NCI-H1048 (cell line): ENCODE data around the gene SLC12A6.
"Not testable (repeated sequence)": the region's sequence is repeated elsewhere in the genome, so short reads cannot be mapped to it uniquely, and the experiment has no call there.

Source experiments
- DNase-seq: peaks from one replicate; lab custom pipeline; 2025; lab: John Stamatoyannopoulos, UW

Gene SLC12A6

DNA sequence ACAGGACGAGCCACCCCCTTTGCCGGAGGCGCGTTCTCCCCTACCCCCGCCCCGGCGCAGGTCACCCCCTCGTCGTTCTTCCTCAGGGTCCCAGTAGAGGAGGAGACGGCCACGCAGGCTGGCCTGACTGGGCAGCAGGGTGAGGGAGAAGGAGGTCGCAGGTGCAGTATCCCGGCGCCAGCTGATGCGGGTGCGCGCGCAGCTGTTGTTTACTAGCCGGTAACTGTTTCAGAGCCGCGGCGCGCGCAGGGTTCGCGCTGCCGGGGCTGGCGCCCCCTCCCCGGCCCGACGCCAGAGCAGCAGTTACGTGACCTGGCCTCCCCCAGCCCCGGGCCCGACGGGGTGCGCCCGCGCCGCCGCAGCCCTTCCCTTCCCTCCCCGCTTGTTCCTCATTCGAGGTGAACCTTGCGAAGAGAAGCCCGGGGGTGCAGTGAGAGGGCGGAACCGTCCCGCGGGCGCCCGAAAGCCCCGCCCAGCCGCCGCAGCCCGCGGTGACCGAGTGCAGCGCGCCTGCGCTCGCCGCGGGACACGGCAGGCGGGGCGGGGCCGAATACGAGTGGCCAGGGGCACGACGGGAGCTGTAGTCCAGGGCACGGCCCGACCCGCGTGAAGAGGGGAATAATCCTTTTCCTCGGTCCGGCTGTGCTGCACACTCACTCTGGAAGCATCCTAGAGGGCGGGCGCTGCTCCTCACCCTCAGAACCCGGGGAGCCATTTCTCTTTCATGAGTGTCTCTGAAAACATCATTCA, at the start of gene SLC12A6:
Gene SLC12A6, minus strand, starts transcription at position 225 of the 750 bp plus-strand sequence. CDS start 1,101 bp downstream, outside the sequence.
- peak; percentile 67 for DNase-seq

DNA sequence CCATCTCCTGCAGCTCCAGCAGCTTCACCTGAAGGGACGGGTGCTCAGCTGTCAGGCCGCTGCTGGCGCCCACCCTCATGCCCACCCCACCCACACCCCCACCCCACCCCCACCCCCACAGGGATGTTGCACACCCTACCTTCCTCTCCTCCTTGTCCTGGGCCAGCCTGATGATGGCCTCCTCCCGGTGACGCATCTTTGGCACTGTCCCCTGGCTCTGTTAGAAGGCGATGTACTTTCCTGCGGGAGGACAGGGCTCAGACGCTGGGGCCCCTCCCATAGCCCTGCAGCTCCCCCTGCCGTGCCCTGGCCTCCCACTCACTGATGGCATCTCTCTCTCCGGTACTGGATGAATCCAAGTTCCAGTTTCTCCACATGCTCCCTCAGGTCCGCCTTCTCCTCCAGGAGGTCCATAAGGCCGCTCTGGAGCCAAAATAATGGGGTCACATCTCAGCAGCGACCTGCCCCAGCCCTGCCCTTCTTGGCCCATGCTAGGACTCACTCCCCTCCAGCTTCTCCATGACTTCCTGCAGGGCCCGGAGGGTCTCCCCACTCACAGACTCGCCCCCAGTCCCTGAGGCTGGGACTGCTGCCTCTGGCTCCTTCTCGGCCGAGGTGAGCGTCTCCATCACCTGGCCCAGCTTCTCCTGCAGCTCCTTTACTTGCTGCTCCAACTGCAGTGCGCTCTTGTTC, 44.4 kb upstream of the SLC12A6 start:
- DNase-seq, result not testable (repeated sequence)

DNA sequence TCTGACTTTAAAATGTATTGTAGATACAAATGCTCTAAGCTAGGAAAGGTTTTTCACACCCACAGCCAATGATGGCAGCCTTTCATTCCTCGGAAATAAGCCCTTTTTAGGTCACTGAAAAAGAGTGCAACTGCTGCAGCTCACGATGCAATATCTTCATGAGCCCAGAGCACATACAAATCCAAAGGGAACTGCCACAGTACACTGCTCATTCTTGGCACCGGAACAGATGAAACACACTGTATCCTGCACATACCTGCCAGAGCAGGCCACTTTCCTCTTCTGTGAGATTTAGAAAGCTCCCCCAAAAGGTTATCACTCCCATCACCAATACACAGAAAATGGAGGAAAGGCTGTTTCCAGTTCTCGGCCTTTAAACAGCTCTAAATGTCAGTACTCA, 42.9 kb upstream of the SLC12A6 start:
- DNase-seq, result not testable (repeated sequence)

DNA sequence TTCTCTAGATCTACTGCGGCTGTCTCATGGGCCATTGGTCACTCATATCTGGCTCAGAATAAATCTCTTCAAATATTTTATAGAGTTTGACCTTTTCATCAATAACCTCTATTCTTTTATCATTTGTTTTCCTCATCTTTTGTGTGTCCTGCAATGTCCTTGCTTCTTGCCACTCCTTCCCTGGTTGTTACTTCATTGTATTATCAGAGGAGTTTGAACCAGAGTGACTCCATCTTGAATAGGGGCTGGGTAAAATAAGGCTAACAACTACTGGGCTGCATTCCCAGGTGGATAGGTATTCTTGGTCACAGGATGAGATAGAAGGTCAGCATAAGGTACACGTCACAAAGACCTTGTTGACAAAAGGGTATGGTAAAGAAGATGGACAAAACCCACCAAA, 39.3 kb upstream of the SLC12A6 start:
- no peak for DNase-seq

DNA sequence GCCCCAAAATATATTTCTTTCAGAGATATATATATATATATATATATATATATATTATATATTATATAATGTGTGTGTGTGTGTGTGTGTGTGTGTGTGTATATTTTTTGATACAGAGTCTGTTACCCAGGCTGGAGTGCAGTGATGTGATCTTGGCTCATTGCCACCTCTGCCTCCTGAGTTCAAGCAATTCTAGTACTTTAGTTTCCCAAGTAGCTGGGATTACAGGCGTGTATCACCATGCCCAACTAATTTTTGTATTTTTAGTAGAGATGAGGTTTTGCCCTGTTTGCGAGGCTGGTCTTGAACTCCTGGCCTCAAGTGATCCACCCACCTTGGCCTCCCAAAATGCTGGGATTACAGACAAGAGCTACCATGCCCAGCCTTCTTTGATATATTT, 38.0 kb upstream of the SLC12A6 start:
- not testable (repeated sequence) for DNase-seq

DNA sequence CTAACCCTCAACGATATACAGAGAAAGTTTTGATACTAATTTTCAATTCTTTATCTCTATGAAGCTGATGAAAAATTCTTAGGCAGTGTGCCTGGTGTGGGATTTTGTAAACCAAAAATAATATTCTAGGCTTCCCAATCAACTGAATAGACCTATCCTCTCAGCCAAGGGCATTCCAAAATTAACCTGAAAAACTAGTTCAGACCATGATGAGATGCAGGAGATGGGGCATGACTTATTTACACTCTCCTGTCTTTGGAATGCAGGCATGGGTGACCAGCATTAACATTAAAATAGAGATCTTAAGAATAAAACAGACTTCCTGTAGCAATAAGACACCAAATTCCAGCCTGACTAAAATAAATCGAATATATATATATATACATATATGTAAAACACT, 37.2 kb upstream of the SLC12A6 start:
- DNase-seq, result no peak

DNA sequence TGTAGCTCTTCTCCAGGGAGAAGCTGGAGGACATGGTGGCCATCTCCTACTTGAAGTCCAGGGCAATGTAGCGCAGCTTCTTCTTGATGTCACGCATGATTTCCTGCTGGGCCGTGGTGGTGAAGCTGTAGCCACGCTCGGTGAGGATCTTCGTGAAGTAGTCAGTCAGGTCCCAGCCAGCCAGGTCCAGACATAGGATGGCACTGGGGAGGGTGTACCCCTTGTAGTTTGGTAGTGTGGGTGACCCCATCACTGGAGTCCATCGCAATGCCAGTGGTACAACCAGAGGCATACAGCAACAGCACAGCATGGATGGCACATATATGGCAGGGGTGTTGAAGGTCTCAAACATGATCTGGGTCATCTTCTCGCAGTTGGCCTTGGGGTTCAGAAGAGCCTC, 36.4 kb upstream of the SLC12A6 start:
- DNase-seq, result no peak

DNA sequence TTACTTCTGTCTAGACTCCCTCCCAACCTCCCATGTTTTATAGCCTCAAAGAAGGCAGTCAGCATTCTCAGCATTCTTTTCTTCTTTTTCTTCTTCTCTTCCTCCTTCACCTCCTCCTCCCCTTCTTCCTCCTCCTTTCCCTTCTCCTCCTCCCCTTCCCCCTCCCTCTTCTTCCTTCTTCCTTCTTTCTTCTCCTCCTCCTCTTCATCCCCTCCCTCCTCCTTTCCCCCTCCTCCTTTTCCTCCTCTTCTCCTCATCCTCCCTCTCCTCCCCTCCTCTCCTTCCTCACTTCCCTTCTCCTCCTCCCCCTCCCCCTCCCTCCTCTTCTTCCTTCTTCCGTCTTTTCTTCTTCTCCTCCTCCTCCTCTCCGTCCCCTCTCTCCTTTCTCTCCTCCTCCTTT, 33.1 kb upstream of the SLC12A6 start:
- no peak for DNase-seq

DNA sequence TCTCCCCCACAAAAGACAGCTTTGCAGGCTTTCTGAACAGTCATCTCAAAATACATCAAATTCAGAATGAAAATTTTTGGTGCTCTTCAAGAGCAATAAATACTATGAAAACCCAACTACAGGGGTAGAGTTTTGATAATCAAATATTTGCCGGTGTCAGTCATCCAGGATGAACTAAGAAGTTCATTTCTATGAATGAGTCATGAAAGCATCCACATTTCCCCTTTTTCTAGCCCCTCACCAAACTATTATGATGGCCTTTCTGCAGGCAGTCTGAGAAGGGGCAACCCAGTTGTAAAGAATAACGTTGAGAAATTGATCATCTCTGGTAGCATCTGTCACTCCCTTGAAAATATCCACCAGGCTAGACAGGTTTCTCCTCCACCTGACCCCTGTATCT, 32.5 kb upstream of the SLC12A6 start:
- no peak for DNase-seq

DNA sequence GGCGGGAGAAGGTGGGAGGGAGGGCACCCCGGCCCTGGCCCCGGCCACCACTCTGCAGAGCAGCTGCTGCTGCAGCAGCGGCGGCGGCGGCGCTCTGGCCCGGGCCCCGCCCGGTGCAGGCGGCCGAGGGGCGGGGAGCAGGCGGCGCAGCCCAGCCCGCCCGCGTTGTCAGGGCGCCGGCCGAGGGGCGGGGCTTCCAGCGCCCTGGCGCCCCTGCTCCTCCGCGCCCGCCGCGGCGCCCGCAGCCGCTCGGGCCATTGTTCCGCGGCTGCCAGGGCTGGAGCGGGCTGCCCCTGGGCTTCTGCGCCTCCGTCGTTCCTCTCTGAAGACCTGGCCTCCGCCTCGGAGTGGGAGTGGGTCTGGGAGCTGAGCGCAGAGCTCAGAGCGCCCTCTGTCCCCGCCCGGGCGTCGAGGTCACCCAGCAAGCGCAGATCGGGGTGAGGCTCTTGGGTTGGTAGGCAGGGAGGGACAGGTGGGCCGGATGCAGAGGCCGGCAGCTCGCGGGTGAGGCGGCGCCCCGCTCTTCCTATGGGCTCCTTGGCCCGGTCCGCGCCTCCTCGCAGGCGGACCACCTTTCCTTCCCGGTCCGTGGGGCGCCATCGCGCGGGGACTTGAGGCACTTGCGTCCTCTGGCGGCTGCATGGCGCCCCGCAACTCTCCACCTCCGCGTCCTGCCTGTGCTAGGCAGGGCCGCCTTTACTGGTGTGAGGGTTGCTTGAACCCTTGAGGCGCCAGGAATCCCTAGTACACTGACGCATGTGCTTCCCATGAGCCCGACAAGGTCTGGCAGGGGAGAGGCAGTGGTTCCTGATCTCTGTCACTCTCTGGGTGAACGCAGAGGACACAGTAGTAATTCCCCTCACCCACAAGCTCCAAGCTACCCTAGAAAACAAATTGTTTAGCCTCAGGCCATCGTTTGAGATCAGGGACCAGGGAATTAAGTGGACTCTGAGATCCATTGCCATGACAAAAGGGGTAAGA, 29.8 kb upstream of the SLC12A6 start, which contains the start of gene LPCAT4:
Gene LPCAT4, minus strand, starts transcription at position 96 of the 981 bp plus-strand sequence. CDS start 96 bp downstream, outside the sequence.
- peak; percentile 57 for DNase-seq

DNA sequence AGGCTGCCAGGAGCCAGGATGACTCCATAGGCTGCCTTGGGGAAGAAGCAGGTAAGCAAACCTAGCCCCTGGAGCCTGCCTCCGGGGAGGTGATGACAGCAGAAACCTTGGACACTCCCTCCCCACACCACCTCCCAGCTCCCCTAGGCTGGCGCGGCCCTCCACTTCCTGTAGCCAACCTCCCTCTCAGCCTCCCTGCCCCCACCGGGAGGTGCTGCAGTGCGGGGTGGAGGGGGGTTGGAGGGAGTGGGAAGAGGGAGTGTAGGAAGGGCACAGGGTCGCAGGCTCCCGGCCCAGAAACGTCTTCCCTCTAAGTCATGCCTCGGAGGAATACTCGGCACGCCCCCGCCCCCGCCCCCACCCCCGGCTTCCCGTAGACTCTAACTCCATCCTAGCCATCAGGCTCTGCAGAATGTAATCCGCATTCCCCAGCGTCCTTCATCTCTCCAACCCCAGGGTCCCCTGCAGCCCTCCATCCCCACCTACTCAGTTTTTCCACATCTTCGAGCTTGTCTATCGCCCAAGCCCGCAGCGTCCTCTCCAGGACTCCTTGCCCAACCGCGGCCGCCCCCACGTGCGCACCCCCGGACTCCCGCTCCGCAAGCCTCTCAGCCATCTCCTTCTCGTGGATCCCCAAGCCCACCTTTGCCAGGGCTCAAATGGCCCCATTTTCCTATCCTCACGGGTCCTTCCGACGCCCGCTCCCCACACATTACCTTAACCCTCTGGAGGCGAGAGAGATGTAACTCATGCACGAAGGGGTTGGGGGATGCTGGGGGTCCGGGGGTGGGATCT, 28.9 kb upstream of the SLC12A6 start:
- no peak for DNase-seq

DNA sequence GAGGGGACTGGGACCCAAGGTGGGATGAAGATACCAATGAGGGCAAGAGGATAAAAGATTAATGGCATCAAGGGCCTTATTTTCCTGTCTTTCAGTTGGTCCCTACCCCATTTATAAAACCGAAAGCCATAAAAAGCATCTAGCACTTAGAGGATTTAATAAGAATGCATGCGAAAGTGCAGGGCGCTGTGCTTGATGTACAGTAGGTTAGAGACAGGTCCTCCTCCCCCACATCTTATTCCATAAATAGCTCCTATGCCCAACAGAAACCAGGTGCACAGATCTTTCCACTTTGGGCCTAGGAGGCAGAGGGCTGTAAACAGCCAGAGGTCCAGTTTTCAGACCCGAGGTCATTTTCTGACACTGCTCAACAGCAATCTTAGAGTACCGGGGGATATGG, 28.3 kb upstream of the SLC12A6 start:
- no peak for DNase-seq

DNA sequence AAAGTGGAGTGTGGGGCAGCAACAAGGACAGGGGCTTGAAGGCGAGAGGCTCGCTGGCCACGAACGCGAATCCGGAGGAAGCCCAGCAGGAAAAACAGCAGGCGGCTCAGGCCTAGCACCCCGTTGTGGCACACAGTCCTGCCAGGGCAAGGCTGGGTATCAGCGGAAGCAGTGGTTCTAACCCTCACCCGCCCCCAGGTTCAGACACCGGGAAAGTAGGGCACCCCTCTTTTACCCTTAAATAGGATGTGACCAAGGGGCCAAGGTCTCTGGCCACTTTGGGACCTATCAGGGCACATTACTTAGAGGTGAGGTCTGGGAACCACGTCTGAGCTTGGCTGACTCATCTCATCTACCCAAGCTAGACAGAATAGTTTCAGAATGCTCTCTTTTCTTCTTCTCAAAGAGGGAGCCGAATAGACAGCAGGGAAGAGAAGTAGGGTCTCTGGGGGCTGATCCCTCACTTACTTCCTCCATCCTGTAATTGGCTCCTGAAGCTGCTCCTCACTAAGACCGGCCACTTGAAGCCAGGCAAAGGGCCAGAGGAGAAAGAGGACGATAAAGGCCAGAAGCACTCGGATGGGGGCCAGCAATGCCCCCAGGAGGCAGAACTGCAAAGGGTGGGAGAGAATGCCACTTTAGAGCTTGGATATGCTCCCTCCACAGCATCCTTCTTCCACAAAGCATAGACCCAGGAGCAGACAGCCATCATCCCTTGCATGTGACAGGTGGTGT, 27.7 kb upstream of the SLC12A6 start:
- DNase-seq, result no peak

DNA sequence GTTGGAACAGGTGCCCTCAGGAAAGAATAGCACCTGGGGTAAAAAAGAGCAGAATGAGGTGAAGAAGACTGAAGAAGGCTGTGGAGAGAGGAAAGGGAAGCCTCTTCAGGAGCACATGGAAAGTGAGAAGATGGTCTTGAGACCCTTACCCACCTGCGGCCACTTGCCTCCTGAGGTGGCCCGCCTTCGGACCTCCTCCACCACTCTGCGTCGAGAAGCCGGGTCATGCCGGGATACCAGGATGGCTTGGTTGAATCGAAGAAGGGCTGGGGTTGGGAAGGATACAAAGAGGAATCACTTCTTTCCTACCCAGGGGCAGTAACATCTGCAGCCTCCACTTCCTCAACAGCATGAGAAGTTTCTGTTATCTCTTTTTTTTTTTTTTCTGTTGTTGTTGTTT, 26.5 kb upstream of the SLC12A6 start:
- DNase-seq, result no peak

DNA sequence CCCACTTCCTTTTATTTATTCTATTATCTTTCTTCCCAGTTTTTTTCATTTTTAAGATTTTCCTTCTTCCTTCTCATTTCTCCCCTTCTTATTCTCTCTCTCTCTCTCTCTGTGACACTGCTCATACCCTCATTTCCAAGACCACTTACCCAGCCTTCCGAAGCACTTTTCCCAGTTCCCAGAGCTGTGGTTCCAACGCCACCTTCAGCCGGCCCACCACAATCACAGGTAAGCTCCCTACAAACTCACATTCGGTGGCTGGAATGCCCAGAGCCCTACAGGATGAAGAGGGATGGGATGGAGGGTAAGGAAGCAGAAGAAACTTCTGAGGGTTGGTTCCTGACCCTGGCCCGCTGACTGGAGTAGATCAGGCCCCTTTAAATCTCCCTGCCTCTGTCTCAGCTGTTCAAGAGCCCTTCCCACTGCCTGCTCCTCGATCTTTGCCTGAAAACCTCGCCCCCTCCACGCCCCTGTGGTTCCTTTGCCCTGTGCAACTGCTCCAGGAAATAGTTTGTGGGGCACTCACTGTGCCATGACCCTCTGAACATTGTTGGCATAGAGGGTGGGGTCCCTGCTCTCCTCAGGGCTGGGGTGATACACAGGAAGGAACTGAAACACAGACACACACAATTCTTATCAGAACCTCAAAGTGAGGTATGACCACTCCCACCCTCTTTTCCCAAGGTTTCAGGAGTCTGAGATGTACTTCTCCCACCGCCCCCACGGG, 24.6 kb upstream of the SLC12A6 start:
- DNase-seq, result no peak

DNA sequence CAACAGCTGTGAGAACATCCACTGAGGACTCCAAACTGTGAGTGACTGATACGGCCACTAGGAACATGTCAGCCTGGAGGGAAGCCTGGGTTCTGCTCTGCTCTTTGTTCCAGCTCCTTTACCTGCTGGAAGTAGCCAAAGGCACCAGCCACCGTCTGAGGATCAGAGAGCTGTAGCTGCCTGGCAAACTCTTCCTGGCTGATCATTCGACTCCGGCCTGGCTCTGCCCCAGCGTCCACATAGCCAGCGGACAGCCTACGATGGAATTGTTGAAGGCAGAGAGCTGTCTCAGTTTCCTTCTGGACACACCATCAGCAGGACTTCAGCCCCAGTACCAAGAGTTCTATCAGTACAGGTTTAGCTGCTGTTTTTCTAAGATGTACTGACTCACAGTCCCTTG, 23.7 kb upstream of the SLC12A6 start:
- no peak for DNase-seq

DNA sequence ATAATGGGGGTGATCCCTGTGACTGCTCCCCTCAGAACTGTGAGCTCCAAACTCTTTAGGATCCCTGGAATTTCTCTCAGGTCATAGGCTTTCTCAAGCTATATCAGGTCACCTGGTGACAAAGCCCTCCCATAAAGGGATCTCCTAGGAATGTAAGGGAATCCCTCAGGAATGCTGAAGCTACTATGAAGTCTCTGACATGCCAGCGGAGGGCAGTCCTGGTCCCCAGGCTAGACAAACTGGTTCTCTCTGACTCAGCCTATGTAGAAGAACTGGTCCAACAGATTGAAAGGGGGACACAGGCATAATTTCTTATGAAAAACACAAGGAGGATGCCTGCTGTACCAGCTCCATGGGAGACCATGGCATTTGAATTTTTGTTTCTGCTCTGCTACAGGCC, 22.7 kb upstream of the SLC12A6 start:
- DNase-seq, result no peak

DNA sequence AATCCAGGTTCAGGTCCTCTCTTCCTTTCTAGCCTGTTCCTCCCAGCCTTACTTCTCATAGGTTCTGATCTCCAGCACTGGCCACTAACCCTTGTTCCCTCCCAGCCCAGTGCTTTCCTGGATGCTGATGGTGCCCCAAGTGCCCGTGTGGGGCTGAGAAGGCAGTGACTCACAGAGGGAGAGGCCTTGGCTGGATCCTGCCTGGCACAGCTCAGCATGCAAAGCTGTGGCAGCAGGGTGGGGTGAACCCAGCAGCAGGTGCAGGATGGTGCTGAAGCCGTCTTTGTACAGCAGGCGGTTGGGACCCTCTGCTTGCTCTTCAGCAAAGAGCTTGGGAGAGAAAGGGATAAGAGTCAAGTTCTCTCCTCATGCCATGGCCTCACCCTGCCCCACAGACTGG, 21.8 kb upstream of the SLC12A6 start:
- no peak for DNase-seq

DNA sequence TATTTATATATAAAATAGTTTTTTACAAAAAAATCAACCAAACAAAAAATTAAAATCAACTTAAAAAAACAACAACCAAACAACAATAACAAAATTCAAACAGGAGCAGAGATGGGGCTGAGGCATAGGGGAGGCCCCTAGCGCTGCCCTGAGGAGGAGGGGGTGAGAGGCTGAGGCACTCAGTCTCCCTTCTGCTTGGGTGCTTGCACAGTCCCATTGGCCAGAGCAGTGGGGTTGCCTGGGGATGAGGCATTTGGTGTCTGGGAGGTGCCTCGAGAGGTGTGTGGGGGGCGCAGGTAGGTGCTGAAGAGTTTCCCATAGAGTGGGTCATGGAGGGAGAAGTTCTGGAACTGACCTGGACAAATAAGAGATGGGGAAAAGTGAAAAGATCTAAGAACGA, 21.4 kb upstream of the SLC12A6 start:
- no peak for DNase-seq

DNA sequence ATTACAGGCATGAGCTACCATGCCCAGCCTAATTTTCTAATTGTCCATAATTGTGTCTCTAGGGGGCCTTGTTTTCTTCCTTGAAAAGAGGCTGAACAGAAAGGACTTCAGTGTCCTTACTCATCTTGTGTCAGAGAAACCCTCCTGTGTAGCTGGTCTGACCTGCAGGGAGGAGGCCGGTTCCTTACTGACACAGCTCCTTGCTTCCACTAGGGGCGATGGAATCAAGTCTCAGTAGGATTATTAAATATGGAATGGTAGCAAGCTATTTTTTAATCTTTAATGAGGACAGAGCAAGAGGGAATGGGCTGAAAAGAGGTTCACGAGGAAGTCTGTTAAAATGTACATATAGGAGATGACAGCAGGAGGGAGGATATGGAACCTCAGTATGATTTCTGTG, 20.8 kb upstream of the SLC12A6 start:
- no peak for DNase-seq
